Liver (tissue), 9 donors: Measurements from ENCODE around the gene SNRNP48. TPM values are rescaled to one million over a fixed set of nuclear protein-coding genes. Genes with fewer than 3 reads are reported as not detected.
A peak's percentile ranks its signal among the peaks of the same experiment; 100 is the strongest.

Source experiments
- DNase-seq: peaks from one replicate; pipeline ENCODE4 v3.0.0-alpha.2; 2017; ENCODE audit warnings: low spot score
- H3K27ac ChIP-seq, 2 donors: one replicate each; pipeline ENCODE4 v1.7.0; 2013; ENCODE audit warnings: inconsistent platforms in 2 of 2, low read length in 2 of 2, control low read depth in 1 of 2, low read depth in 1 of 2, mild to moderate bottlenecking in 1 of 2
- H3K27me3 ChIP-seq, 4 donors: one replicate each; pipeline versions ENCODE4 v1.6.1 to v1.7.0; 2013; ENCODE audit warnings: low read length in 3 of 4, inconsistent platforms in 1 of 4, mild to moderate bottlenecking in 1 of 4, moderate library complexity in 1 of 4; ENCODE audit not compliant: control insufficient read depth in 4 of 4, insufficient read depth in 4 of 4
- H3K36me3 ChIP-seq, 4 donors: one replicate each; pipeline versions ENCODE4 v1.6.1 to v1.7.0; 2013; ENCODE audit warnings: low read length in 3 of 4, mild to moderate bottlenecking in 3 of 4, low read depth in 1 of 4, moderate library complexity in 1 of 4; ENCODE audit not compliant: control insufficient read depth in 4 of 4, insufficient read depth in 3 of 4
- H3K4me1 ChIP-seq, 4 donors: one replicate each; pipeline versions ENCODE4 v1.6.1 to v1.7.0; 2013; ENCODE audit warnings: low read length in 3 of 4, mild to moderate bottlenecking in 3 of 4, moderate library complexity in 1 of 4; ENCODE audit not compliant: control insufficient read depth in 4 of 4, insufficient read depth in 4 of 4
- H3K4me3 ChIP-seq, 3 donors: one replicate each; pipeline versions ENCODE4 v1.6.1 to v1.7.0; 2013; ENCODE audit warnings: low read length in 3 of 3, control low read depth in 1 of 3, low read depth in 1 of 3, mild to moderate bottlenecking in 1 of 3
- H3K9ac ChIP-seq, 2 donors: one replicate each; pipeline ENCODE4 v1.7.0; 2013; ENCODE audit warnings: low read length in 2 of 2, mild to moderate bottlenecking in 2 of 2, moderate library complexity in 2 of 2, control low read depth in 1 of 2, low read depth in 1 of 2
- H3K9me3 ChIP-seq, 4 donors: one replicate each; pipeline versions ENCODE4 v1.6.1 to v1.7.0; 2013; ENCODE audit warnings: low read length in 3 of 4; ENCODE audit not compliant: control insufficient read depth in 4 of 4
- ATF3 ChIP-seq: IDR thresholded peaks from 2 replicates; pipeline ENCODE4 v1.6.1; 2016; ENCODE audit warnings: antibody characterized with exemption
- CTCF ChIP-seq: fragments of 150-350 bp; IDR thresholded peaks from 2 replicates; pipeline ENCODE4 v1.5.1; 2017; ENCODE audit warnings: improper control_type of control experiment, low read depth, low read length; ENCODE audit not compliant: missing input control
- EGR1 ChIP-seq, 2 donors: IDR thresholded peaks; 2 replicates each; pipeline ENCODE4 v1.6.1; 2016 to 2018; ENCODE audit warnings: antibody characterized with exemption in 2 of 2, low read depth in 2 of 2
- FOXA1 ChIP-seq: IDR thresholded peaks from 2 replicates; pipeline ENCODE4 v1.6.1; 2016; ENCODE audit warnings: antibody characterized with exemption
- FOXA2 ChIP-seq: IDR thresholded peaks from 2 replicates; pipeline ENCODE4 v1.6.1; 2016; ENCODE audit warnings: antibody characterized with exemption
- GABPA ChIP-seq, 2 donors: IDR thresholded peaks in 1 of 2; conservative IDR thresholded peaks in 1 of 2; 2 replicates each; pipeline ENCODE4 v1.6.1; 2016; ENCODE audit warnings: antibody characterized with exemption in 2 of 2, mild to moderate bottlenecking in 1 of 2, moderate library complexity in 1 of 2
- HNF4A ChIP-seq, 2 donors: conservative IDR thresholded peaks; 2 replicates each; pipeline ENCODE4 v1.6.1; 2016; ENCODE audit warnings: antibody characterized with exemption in 2 of 2, mild to moderate bottlenecking in 2 of 2
- HNF4G ChIP-seq: IDR thresholded peaks from 2 replicates; pipeline ENCODE4 v1.6.1; 2016; ENCODE audit warnings: antibody characterized with exemption
- JUND ChIP-seq, 2 donors: IDR thresholded peaks; 2 replicates each; pipeline ENCODE4 v1.6.1; 2016; ENCODE audit warnings: antibody characterized with exemption in 2 of 2
- MAX ChIP-seq: IDR thresholded peaks from 2 replicates; pipeline ENCODE4 v1.6.1; 2016; ENCODE audit warnings: antibody characterized with exemption
- NR2F2 ChIP-seq: IDR thresholded peaks from 2 replicates; pipeline ENCODE4 v1.6.1; 2016; ENCODE audit warnings: antibody characterized with exemption
- RAD21 ChIP-seq, 2 donors: IDR thresholded peaks; 2 replicates each; pipeline ENCODE4 v1.6.1; 2016; ENCODE audit warnings: antibody characterized with exemption in 2 of 2, mild to moderate bottlenecking in 2 of 2
- REST ChIP-seq: IDR thresholded peaks from 2 replicates; pipeline ENCODE4 v1.6.1; 2016; ENCODE audit warnings: antibody characterized with exemption, mild to moderate bottlenecking
- RXRA ChIP-seq, 2 donors: IDR thresholded peaks; 2 replicates each; pipeline ENCODE4 v1.6.1; 2017 to 2018; ENCODE audit warnings: antibody characterized with exemption in 2 of 2, mild to moderate bottlenecking in 1 of 2
- SP1 ChIP-seq: IDR thresholded peaks from 2 replicates; pipeline ENCODE4 v1.6.1; 2018; ENCODE audit warnings: antibody characterized with exemption, mild to moderate bottlenecking
- TAF1 ChIP-seq: conservative IDR thresholded peaks from 2 replicates; pipeline ENCODE4 v1.6.1; 2016; ENCODE audit warnings: antibody characterized with exemption, mild to moderate bottlenecking
- YY1 ChIP-seq: IDR thresholded peaks from 2 replicates; pipeline ENCODE4 v1.6.1; 2016; ENCODE audit warnings: antibody characterized with exemption, mild to moderate bottlenecking
- ZBTB33 ChIP-seq: IDR thresholded peaks from 2 replicates; pipeline ENCODE4 v1.6.1; 2016; ENCODE audit warnings: antibody characterized with exemption
- WGBS: extraction: QIAGEN DNeasy Blood & Tissue Kit; methylation state at CpG from one replicate; pipeline ENCODE4 v1.1.7; 2013; 5-methylcytosine and 5-hydroxymethylcytosine counted together
- polyA plus RNA-seq, 2 donors: library from polyadenylated mRNA; stranded (reverse) in 1 of 2; unstranded in 1 of 2; fragments of 200-250 nt in 1 of 2; fragments of >200 nt in 1 of 2; fragmentation: Nextera tagmentation in 1 of 2; extraction: Ambion mirVana in 1 of 2; gene quantifications; one replicate each; pipeline versions ENCODE4 v1.2.1 to v1.2.3, GENCODE V29; 2013 to 2015
- total RNA-seq, 2 donors: library from RNA; depleted of rRNA; stranded (reverse); fragments of >200 nt; gene quantifications; one replicate each; pipeline ENCODE4 v1.2.3, GENCODE V29; 2014
- donor health status: healthy.
- donor health status: healthy.
- donor health status: healthy.
- donor health status: healthy.
- donor health status: healthy.

SNRNP48 gene
- total and polyA plus RNA-seq, 4 donors: 5.0 to 9.7 (median 8.4) TPM

GRCh38 chr6:7543789-7544424 is 46.1 kb upstream of the SNRNP48 start:
- Histone ChIP-seq H3K36me3 (no peaks in the 10 kb centered on the region), H3K4me3 (peak overlapping the region; percentile 47 to 93 (median 66)), H3K27ac (peak overlapping the region; percentile 80 to 95), H3K9me3 (no peaks in the 10 kb centered on the region), H3K4me1 (peaks cover 7 to 50% (median 27%) of the 10 kb centered on the region in 4 donors), H3K9ac (peak overlapping the region; percentile 64 to 94), H3K27me3 (no peaks in the 10 kb centered on the region)
- TF ChIP-seq YY1 (peak; percentile 78), HNF4A (conservative IDR thresholded peaks at IDR 0.05) (no peak), ATF3 (no peak), FOXA1 (no peak), CTCF (no peak), JUND (IDR thresholded peaks at IDR 0.05) (no peak), MAX (no peak), SP1 (no peak), HNF4G (no peak), TAF1 (peak; percentile 62), RXRA (IDR thresholded peaks at IDR 0.05) (no peak), EGR1 (IDR thresholded peaks at IDR 0.05; ENCODE audit: low read depth in 2 of 2) (no peak), GABPA (IDR thresholded peaks at IDR 0.05 in 1 of 2, conservative IDR thresholded peaks at IDR 0.05 in 1 of 2) (no peak), NR2F2 (no peak), REST (peak; percentile 17), FOXA2 (no peak), RAD21 (IDR thresholded peaks at IDR 0.05) (peak in 1 of 2 donors; percentile 29), ZBTB33 (no peak)
- 15% methylated on average over 13 of the region's 13 CpGs for WGBS
- DNase-seq: no peak
